IMR-90 (cell line): ENCODE results near the gene GCM1. TPM values are rescaled to one million over a fixed set of nuclear protein-coding genes. Genes with fewer than 3 reads are reported as not detected.

Source experiments
- ATAC-seq: fragments of 200-7000 bp; cut with Tn5 transposase; 2 replicates; pipeline ENCODE4 v1.9.1; 2020; ENCODE audit warnings: low read depth, mild to moderate bottlenecking, moderate library complexity
- BruUV-seq: library from RNA; stranded (reverse); fragments of 400-500 nt; replicated peaks from 2 replicates; lab custom pipeline; 2021; lab: Mats Ljungman, UMichigan
- CTCF ChIA-PET: fragments of 300-600 bp; formaldehyde crosslinking; extraction: SDS; loops from one replicate; lab custom pipeline; 2021; ENCODE audit warnings: antibody characterized with exemption; lab: Yijun Ruan, JAX
- POLR2A ChIA-PET: fragments of 300-600 bp; sonication (Branson Sonifier 250); formaldehyde crosslinking; loops from one replicate; lab custom pipeline; 2022; ENCODE audit warnings: antibody characterized with exemption; ENCODE audit not compliant: unreplicated experiment; lab: Charles Lee
- DNase-seq: peaks from one replicate; pipeline ENCODE4 v3.0.0; 2013
- H2AFZ ChIP-seq: replicated peaks from 2 replicates; pipeline ENCODE3; 2013; ENCODE audit warnings: low read length, mild to moderate bottlenecking; ENCODE audit not compliant: poor library complexity
- H2AK5ac ChIP-seq: 2 replicates; pipeline ENCODE4 v1.6.1; 2013; ENCODE audit warnings: low read depth, low read length, inconsistent platforms
- H2AK9ac ChIP-seq: replicated peaks from 2 replicates; pipeline ENCODE3; 2013; ENCODE audit warnings: mild to moderate bottlenecking, low read depth, low read length, moderate library complexity; ENCODE audit not compliant: poor library complexity
- H2BK120ac ChIP-seq: 2 replicates; pipeline ENCODE4 v1.6.1; 2013; ENCODE audit warnings: low read depth, low read length, inconsistent platforms
- H2BK15ac ChIP-seq: 3 replicates; pipeline ENCODE4 v1.6.1; 2013; ENCODE audit warnings: low read depth, low read length, inconsistent platforms
- H2BK20ac ChIP-seq: 2 replicates; pipeline ENCODE4 v1.6.1; 2013; ENCODE audit warnings: low read depth, mild to moderate bottlenecking, inconsistent platforms, low read length, moderate library complexity
- H2BK5ac ChIP-seq: 2 replicates; pipeline ENCODE4 v1.6.1; 2013; ENCODE audit warnings: mild to moderate bottlenecking, low read depth, low read length, inconsistent platforms; ENCODE audit not compliant: poor library complexity, severe bottlenecking
- H3K14ac ChIP-seq: replicated peaks from 2 replicates; pipeline ENCODE4 v1.6.1; 2013; ENCODE audit warnings: low read depth, low read length, inconsistent platforms
- H3K18ac ChIP-seq: 2 replicates; pipeline ENCODE4 v1.6.1; 2013; ENCODE audit warnings: low read depth, low read length, control low read depth
- H3K23ac ChIP-seq: 2 replicates; pipeline ENCODE4 v1.6.1; 2013; ENCODE audit warnings: low read depth, low read length, inconsistent platforms
- H3K27ac ChIP-seq: 2 replicates; pipeline ENCODE4 v1.5.1; 2013; ENCODE audit warnings: mild to moderate bottlenecking, control low read depth, low read length; ENCODE audit not compliant: insufficient read depth
- H3K27me3 ChIP-seq: 2 replicates; pipeline ENCODE4 v1.6.1; 2013; ENCODE audit warnings: low read length; ENCODE audit not compliant: control insufficient read depth, insufficient read depth
- H3K36me3 ChIP-seq: 2 replicates; pipeline ENCODE4 v1.6.1; 2013; ENCODE audit warnings: low read length, mixed read lengths; ENCODE audit not compliant: control insufficient read depth, insufficient read depth
- H3K4ac ChIP-seq: 2 replicates; pipeline ENCODE4 v1.6.1; 2013; ENCODE audit warnings: low read depth, low read length, inconsistent platforms
- H3K4me1 ChIP-seq: 2 replicates; pipeline ENCODE4 v1.6.1; 2013; ENCODE audit warnings: low read length, mixed read lengths; ENCODE audit not compliant: control insufficient read depth, insufficient read depth
- H3K4me2 ChIP-seq: 2 replicates; pipeline ENCODE4 v1.6.1; 2013; ENCODE audit warnings: low read depth, mild to moderate bottlenecking, control low read depth, low read length, moderate library complexity
- H3K4me3 ChIP-seq: 2 replicates; pipeline ENCODE4 v1.5.1; 2013; ENCODE audit warnings: low read depth, mild to moderate bottlenecking, control low read depth, low read length, moderate library complexity; ENCODE audit not compliant: insufficient read depth
- H3K56ac ChIP-seq: 2 replicates; pipeline ENCODE4 v1.6.1; 2013; ENCODE audit warnings: low read length, inconsistent platforms; ENCODE audit not compliant: insufficient read depth; ENCODE audit errors: extremely low read depth
- H3K79me1 ChIP-seq, 2 experiments: 2 replicates each; pipeline ENCODE4 v1.6.1; 2013; ENCODE audit warnings: low read length in 2 of 2, inconsistent platforms in 1 of 2, low read depth in 1 of 2
- H3K9ac ChIP-seq: 2 replicates; pipeline ENCODE4 v1.6.1; 2013; ENCODE audit warnings: low read depth, low read length, control low read depth
- H3K9me1 ChIP-seq: 2 replicates; pipeline ENCODE4 v1.6.1; 2013; ENCODE audit warnings: low read length, inconsistent platforms; ENCODE audit not compliant: insufficient read depth
- H3K9me3 ChIP-seq: 2 replicates; pipeline ENCODE4 v1.6.1; 2013; ENCODE audit warnings: low read length; ENCODE audit not compliant: control insufficient read depth, insufficient read depth
- H4K20me1 ChIP-seq: 2 replicates; pipeline ENCODE4 v1.6.1; 2013; ENCODE audit warnings: low read length, inconsistent platforms; ENCODE audit not compliant: insufficient read depth
- H4K5ac ChIP-seq: 2 replicates; pipeline ENCODE4 v1.6.1; 2013; ENCODE audit warnings: mild to moderate bottlenecking, low read depth, low read length, control low read depth
- H4K8ac ChIP-seq, 2 experiments: 2 replicates each; pipeline ENCODE4 v1.6.1; 2013; ENCODE audit warnings: low read depth in 2 of 2, low read length in 2 of 2, control low read depth in 1 of 2, inconsistent platforms in 1 of 2
- H4K91ac ChIP-seq: 2 replicates; pipeline ENCODE4 v1.6.1; 2013; ENCODE audit warnings: low read depth, low read length, inconsistent platforms; ENCODE audit not compliant: insufficient read depth
- BHLHE40 ChIP-seq: fragments of 150-350 bp; IDR thresholded peaks from 2 replicates; pipeline ENCODE4 v1.6.1; 2016; ENCODE audit warnings: mild to moderate bottlenecking, low read depth, low read length
- CHD1 ChIP-seq: IDR thresholded peaks from 2 replicates; pipeline ENCODE4 v1.6.1; 2012; ENCODE audit warnings: low read depth, low read length, improper control_type of control experiment
- CTCF ChIP-seq: conservative IDR thresholded peaks from 2 replicates; pipeline ENCODE4 v1.5.1; 2012; ENCODE audit warnings: mild to moderate bottlenecking, low read depth, low read length, improper control_type of control experiment
- ELK1 ChIP-seq: fragments of 150-350 bp; IDR thresholded peaks from 2 replicates; pipeline ENCODE4 v1.6.1; 2016; ENCODE audit warnings: low read depth, mild to moderate bottlenecking, low read length, moderate library complexity, borderline replicate concordance
- MXI1 ChIP-seq: IDR thresholded peaks from 2 replicates; pipeline ENCODE4 v1.6.1; 2012; ENCODE audit warnings: low read depth, mild to moderate bottlenecking, low read length, moderate library complexity, borderline replicate concordance
- NFE2L2 ChIP-seq: fragments of 150-350 bp; IDR thresholded peaks from 2 replicates; pipeline ENCODE4 v1.6.1; 2016; ENCODE audit warnings: low read depth, mild to moderate bottlenecking, low read length
- POLR2A ChIP-seq: IDR thresholded peaks from 2 replicates; pipeline ENCODE4 v1.6.1; 2012; ENCODE audit warnings: mild to moderate bottlenecking, low read depth, low read length
- RFX5 ChIP-seq: IDR thresholded peaks from 2 replicates; pipeline ENCODE4 v1.8.0; 2012; ENCODE audit warnings: low read depth, mild to moderate bottlenecking, low read length, moderate library complexity
- USF2 ChIP-seq: fragments of 150-350 bp; IDR thresholded peaks from 2 replicates; pipeline ENCODE4 v1.6.1; 2017; ENCODE audit warnings: mild to moderate bottlenecking, antibody characterized with exemption, low read length, low read depth
- WGBS, 2 experiments: methylation state at CpG; one replicate each; pipeline versions ENCODE4 v1.1.5 to v1.1.7; 2013; ENCODE audit warnings: missing lambda C conversion rate in 2 of 2; ENCODE audit not compliant: insufficient read length in 1 of 2; ENCODE audit errors: extremely low coverage in 2 of 2; 5-methylcytosine and 5-hydroxymethylcytosine counted together
- dilution Hi-C: fragments of 300-500 bp; cut with HindIII; formaldehyde crosslinking; loops from one replicate; pipeline ENCODE4 v1.14.3; 2018; ENCODE audit warnings: low sequenced_read_pairs; ENCODE audit not compliant: unreplicated experiment
- in situ Hi-C: fragments of 300-500 bp; cut with MboI; formaldehyde crosslinking; loops from 3 replicates; pipeline ENCODE4 v1.14.3; 2019; ENCODE audit warnings: low sequenced_read_pairs, inconsistent platforms, mixed read lengths
- intact Hi-C: fragments of 100-400 bp; cut with micrococcal nuclease; formaldehyde crosslinking; loops from 2 replicates; pipeline ENCODE4 v1.10.0; 2022
- polyA plus RNA-seq, 3 experiments: library from polyadenylated mRNA; depleted of rRNA; stranded (reverse); fragments of >200 nt; gene quantifications; 2 replicates each; pipeline ENCODE4 v1.2.3, GENCODE V29; 2012; ENCODE audit warnings: low replicate concordance in 1 of 3
- total RNA-seq: library from RNA; depleted of rRNA; stranded (reverse); fragments of >200 nt; gene quantifications from 2 replicates; pipeline ENCODE4 v1.2.3, GENCODE V29; 2012

The GCM1 gene
- total and polyA plus RNA-seq, 2 of the 4 experiments (the other 2 are of a cell fraction) = not detected

DNA sequence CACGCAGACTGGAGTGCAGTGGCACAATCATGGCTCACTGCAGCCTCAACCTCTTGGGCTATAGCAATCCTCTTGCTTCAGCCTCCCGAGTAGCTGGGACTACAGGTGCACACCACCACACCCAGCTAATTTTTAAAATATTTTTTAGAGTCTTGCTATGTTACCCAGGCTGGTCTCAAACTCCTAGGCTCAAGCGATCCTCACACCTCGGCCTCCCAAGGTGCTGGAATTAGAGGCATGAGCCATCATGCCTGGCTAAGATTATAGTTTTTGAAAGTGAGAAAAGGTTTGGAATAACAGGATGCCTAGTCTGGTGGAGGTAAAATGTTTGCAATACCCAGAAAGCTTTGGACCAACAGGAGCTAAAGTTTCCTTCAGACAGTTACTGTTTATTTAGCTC, 23.4 kb downstream of the GCM1 start:
- no peak overlapping the region for H2BK120ac ChIP-seq
- no peak overlapping the region for H2AFZ ChIP-seq
- no TSS peak for BruUV-seq
- H3K9me3 ChIP-seq = no peaks in the 10 kb centered on the region
- in situ Hi-C loops (no loop called here), dilution Hi-C loops (no loop called here), intact Hi-C loops (no loop called here)
- H4K8ac ChIP-seq = no peak overlapping the region
- H4K91ac ChIP-seq = no peak overlapping the region
- H3K79me1 ChIP-seq = no peaks in the 10 kb centered on the region
- H3K27me3 ChIP-seq = peaks cover 28% of the 10 kb centered on the region
- no peak overlapping the region for H4K5ac ChIP-seq
- WGBS, 2 experiments = 67% methylated on average over 1 of the region's 4 CpGs; no CpG with 5 or more reads in 1 of the 2 experiments
- no peak overlapping the region for H3K4me2 ChIP-seq
- no peaks in the 10 kb centered on the region for H3K9me1 ChIP-seq
- no peak overlapping the region for H2BK20ac ChIP-seq
- ChIA-PET CTCF (interaction anchor here (1.1 kb wide), 1 partner anchor 15 kb away, joined by 4 read pairs; no protein-coding TSS in a partner anchor), POLR2A (no interaction called here)
- no peak overlapping the region for H2AK5ac ChIP-seq
- no peak overlapping the region for H3K18ac ChIP-seq
- H3K14ac ChIP-seq = no peak overlapping the region
- H4K20me1 ChIP-seq = no peaks in the 10 kb centered on the region
- H2AK9ac ChIP-seq = no peak overlapping the region
- H2BK15ac ChIP-seq = no peak overlapping the region
- H3K56ac ChIP-seq = no peak overlapping the region
- H3K4me3 ChIP-seq = no peak overlapping the region
- H2BK5ac ChIP-seq = no peak overlapping the region
- ATAC-seq = no peak
- no peak overlapping the region for H3K27ac ChIP-seq
- no peaks in the 10 kb centered on the region for H3K36me3 ChIP-seq
- H3K4ac ChIP-seq = no peak overlapping the region
- no peak overlapping the region for H3K9ac ChIP-seq
- no peaks in the 10 kb centered on the region for H3K4me1 ChIP-seq
- no peak for DNase-seq
- no peak overlapping the region for H3K23ac ChIP-seq
- no peak for TF ChIP-seq CTCF
- no peak for TF ChIP-seq MXI1
- TF ChIP-seq RFX5 = no peak
- no peak for TF ChIP-seq NFE2L2
- TF ChIP-seq ELK1 = no peak
- no peak for TF ChIP-seq BHLHE40
- no peak for TF ChIP-seq CHD1
- no peak for TF ChIP-seq POLR2A
- TF ChIP-seq USF2 = no peak
